ENCODE measurements around the gene KRT36.

The KRT36 gene

GRCh38 chr17:41439375-41439774, 50.3 kb downstream of the KRT36 start:
- no peak for DNase-seq (ENCODE audit: low read depth, low spot score)

GRCh38 chr17:41437769-41438168, 51.9 kb downstream of the KRT36 start:
- no peak for DNase-seq (ENCODE audit: low read depth, low spot score)

GRCh38 chr17:41437254-41437653, 52.5 kb downstream of the KRT36 start:
- no peak for DNase-seq (ENCODE audit: low read depth, low spot score)

Measured in smooth muscle cell of the brain vasculature (primary cell).